A673 (cell line): Measurements from ENCODE around the gene KNCN.

Experiments used
- CTCF ChIP-seq: fragments of 300-800, 200-600 bp; sonication (generic); conservative IDR thresholded peaks from 2 replicates; pipeline ENCODE4 v1.5.1; 2017; ENCODE audit warnings: low read depth, mild to moderate bottlenecking, antibody characterized with exemption, low read length, moderate library complexity, mixed read lengths
- EZH2 ChIP-seq: fragments of 200-600 bp; sonication (generic); IDR thresholded peaks from 2 replicates; pipeline ENCODE4 v1.6.1; 2017; ENCODE audit warnings: borderline replicate concordance, low read depth, mild to moderate bottlenecking, mixed read lengths, antibody characterized with exemption, low read length; ENCODE audit not compliant: poor library complexity, severe bottlenecking

DNA sequence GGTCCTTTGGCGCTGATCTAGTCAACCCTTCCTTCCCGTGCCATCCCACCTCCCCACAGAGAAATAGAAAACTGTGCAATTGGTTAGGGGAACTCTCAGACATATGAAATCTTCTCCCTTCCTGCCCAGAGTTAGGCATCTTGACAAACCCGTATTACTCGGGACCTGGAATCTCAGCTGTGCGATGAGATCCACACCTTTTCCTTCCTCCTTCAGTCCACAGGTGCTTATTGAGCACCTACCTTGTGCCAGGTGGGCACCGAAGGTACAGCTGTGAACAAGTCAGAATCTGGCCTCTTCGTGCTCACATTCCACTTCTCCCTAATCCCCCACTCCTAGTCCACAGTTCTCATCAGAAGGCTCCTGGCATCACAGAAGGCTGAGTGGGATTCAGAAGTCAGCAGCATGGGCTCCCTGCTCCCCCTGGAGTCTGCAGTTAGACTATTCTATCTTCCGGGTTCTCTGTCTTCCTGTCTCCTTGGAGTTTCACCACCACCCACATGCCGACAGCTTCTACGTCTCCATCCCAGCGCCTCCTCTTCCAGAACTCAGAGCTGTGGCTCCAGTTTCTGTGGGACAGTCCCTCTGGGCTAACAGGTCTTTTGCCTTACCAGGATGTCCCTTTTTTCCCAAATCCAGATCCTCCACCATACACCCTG lies 23.0 kb downstream of the KNCN start:
- TF ChIP-seq CTCF (0 out of 2 replicates have a peak, but pooled peaks have one; percentile 21), EZH2 (no peak)
